Activated effector memory CD4-positive, alpha-beta T cell treated with anti-CD3 and anti-CD28 coated beads, Interleukin-2, amount 50 U/mL, for 16 hours (primary cell): Measurements from ENCODE around the gene GJC2.

ENCODE experiments used
- DNase-seq: peaks from one replicate; pipeline ENCODE4 v3.0.0-alpha.2; 2020

Gene GJC2

GRCh38 chr1:228159008-228159665 lies 9.4 kb downstream of the GJC2 start:
- DNase-seq: no peak

- no peak for DNase-seq
These were observed 10.6 kb downstream of the GJC2 start for GRCh38 chr1:228160201-228160761.

- no peak for DNase-seq
These were observed 11.6 kb downstream of the GJC2 start for GRCh38 chr1:228161362-228161761.

- no peak for DNase-seq
These were observed 12.1 kb downstream of the GJC2 start for GRCh38 chr1:228161866-228162265.

- DNase-seq: no peak
These were observed 12.7 kb downstream of the GJC2 start for GRCh38 chr1:228162286-228163006.

GRCh38 chr1:228163007-228163753 lies 13.4 kb downstream of the GJC2 start:
- no peak for DNase-seq

GRCh38 chr1:228163776-228164519 lies 14.2 kb downstream of the GJC2 start:
- no peak for DNase-seq

- DNase-seq: no peak
These were observed 15.0 kb downstream of the GJC2 start for GRCh38 chr1:228164561-228165371.

GRCh38 chr1:228165372-228166169 lies 15.8 kb downstream of the GJC2 start, which contains the start of gene IBA57:
Gene IBA57 (plus strand): TSS chr1:228165804. CDS start chr1:228165817, 13 bp downstream.
- DNase-seq: peak; percentile 100

GRCh38 chr1:228166170-228166936 lies 16.6 kb downstream of the GJC2 start:
- DNase-seq: peak; percentile 83

- no peak for DNase-seq
These were observed 19.0 kb downstream of the GJC2 start for GRCh38 chr1:228168563-228169270.

GRCh38 chr1:228169345-228169744 lies 19.6 kb downstream of the GJC2 start:
- DNase-seq: no peak

- DNase-seq: no peak
These were observed 20.9 kb downstream of the GJC2 start for GRCh38 chr1:228170666-228171065.

GRCh38 chr1:228171221-228171891 lies 21.6 kb downstream of the GJC2 start:
- peak; percentile 58 for DNase-seq

GRCh38 chr1:228172591-228173527 lies 23.1 kb downstream of the GJC2 start:
- DNase-seq: peak; percentile 62

GRCh38 chr1:228173528-228174481 lies 24.1 kb downstream of the GJC2 start:
- DNase-seq: peak; percentile 83
